ENCODE results near the gene CATSPERB.
"Not testable (repeated sequence)": the region's sequence is repeated elsewhere in the genome, so short reads cannot be mapped to it uniquely, and the experiment has no call there.

Gene CATSPERB

DNA sequence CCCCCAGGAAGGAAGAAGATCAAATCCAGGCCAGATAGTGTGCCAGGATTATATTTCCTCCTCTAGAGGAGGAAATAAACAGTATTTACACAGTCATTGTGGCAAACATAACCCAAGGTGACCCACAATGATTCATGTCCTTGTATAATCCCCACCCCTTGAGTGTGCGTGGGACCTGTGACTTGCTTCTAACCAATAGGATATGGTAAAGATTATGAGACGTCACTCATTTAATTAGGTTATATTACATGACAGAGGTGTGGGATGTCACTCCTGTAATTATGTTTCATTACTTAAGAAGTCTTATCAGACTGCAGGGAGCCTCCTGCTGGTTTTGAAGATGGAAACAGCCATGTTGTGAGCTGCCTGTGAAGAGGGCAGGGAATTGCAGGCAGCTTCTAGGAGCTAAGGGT lies 12.2 kb upstream of the CATSPERB start:
- no peak overlapping the region for H3K4me2 ChIP-seq (ENCODE audit: low read length)
- no peaks in the 10 kb centered on the region for H3K36me3 ChIP-seq (replicated peaks; ENCODE audit: low read depth, low read length)
- no peaks in the 10 kb centered on the region for H3K79me2 ChIP-seq (ENCODE audit: low read length)
- TF ChIP-seq, protein P1, sequence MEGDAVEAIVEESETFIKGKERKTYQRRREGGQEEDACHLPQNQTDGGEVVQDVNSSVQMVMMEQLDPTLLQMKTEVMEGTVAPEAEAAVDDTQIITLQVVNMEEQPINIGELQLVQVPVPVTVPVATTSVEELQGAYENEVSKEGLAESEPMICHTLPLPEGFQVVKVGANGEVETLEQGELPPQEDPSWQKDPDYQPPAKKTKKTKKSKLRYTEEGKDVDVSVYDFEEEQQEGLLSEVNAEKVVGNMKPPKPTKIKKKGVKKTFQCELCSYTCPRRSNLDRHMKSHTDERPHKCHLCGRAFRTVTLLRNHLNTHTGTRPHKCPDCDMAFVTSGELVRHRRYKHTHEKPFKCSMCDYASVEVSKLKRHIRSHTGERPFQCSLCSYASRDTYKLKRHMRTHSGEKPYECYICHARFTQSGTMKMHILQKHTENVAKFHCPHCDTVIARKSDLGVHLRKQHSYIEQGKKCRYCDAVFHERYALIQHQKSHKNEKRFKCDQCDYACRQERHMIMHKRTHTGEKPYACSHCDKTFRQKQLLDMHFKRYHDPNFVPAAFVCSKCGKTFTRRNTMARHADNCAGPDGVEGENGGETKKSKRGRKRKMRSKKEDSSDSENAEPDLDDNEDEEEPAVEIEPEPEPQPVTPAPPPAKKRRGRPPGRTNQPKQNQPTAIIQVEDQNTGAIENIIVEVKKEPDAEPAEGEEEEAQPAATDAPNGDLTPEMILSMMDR (IDR thresholded peaks at IDR 0.05; ENCODE audit: low read depth, low read length) = no peak
- TF ChIP-seq EZH2phosphoT487 (IDR thresholded peaks at IDR 0.05; ENCODE audit: low read depth) = no peak
- no peaks in the 10 kb centered on the region for H3K4me1 ChIP-seq (ENCODE audit: low read length)
- no peak overlapping the region for H2AFZ ChIP-seq (ENCODE audit: low read depth, low read length)
- no peak overlapping the region for H3K27ac ChIP-seq (ENCODE audit: low read length)
- no peaks in the 10 kb centered on the region for H4K20me1 ChIP-seq (ENCODE audit: insufficient read depth, low read length)
- no peaks in the 10 kb centered on the region for H3K27me3 ChIP-seq (ENCODE audit: low read depth, low read length)
- no peak overlapping the region for H3K4me3 ChIP-seq (ENCODE audit: low read length)
- H3K9ac ChIP-seq (ENCODE audit: low read length) = no peak overlapping the region
- H3K9me3 ChIP-seq (ENCODE audit: insufficient read depth, low read length) = no peaks in the 10 kb centered on the region

DNA sequence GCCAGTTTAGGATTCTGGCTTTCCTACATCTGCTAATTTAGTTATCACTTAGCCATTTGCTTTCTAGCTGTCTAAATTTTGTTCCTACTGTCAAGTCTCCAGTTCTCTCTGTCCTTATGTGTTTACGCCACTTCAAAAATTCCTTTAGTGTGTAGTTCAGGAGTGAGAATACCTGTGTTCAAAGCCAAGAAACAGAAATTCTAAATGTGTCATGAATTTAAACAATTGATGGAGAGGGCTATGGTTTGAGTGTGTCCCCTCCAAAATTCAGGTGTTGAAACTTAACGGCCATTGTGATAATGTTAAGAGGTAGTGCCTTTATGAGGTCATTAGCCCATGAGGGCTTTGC lies 11.4 kb upstream of the CATSPERB start:
- Histone ChIP-seq H3K36me3 (replicated peaks; ENCODE audit: low read depth, low read length) (no peaks in the 10 kb centered on the region), H3K27ac (ENCODE audit: low read length) (no peak overlapping the region), H3K4me3 (ENCODE audit: low read length) (no peak overlapping the region), H3K4me2 (ENCODE audit: low read length) (no peak overlapping the region), H3K79me2 (ENCODE audit: low read length) (no peaks in the 10 kb centered on the region), H3K9ac (ENCODE audit: low read length) (no peak overlapping the region), H3K27me3 (ENCODE audit: low read depth, low read length) (no peaks in the 10 kb centered on the region), H3K9me3 (ENCODE audit: insufficient read depth, low read length) (no peaks in the 10 kb centered on the region), H4K20me1 (ENCODE audit: insufficient read depth, low read length) (no peaks in the 10 kb centered on the region), H2AFZ (ENCODE audit: low read depth, low read length) (no peak overlapping the region), H3K4me1 (ENCODE audit: low read length) (no peaks in the 10 kb centered on the region)
- no peak for TF ChIP-seq EZH2phosphoT487 (IDR thresholded peaks at IDR 0.05; ENCODE audit: low read depth)
- TF ChIP-seq, protein P1 (IDR thresholded peaks at IDR 0.05; ENCODE audit: low read depth, low read length) = no peak

DNA sequence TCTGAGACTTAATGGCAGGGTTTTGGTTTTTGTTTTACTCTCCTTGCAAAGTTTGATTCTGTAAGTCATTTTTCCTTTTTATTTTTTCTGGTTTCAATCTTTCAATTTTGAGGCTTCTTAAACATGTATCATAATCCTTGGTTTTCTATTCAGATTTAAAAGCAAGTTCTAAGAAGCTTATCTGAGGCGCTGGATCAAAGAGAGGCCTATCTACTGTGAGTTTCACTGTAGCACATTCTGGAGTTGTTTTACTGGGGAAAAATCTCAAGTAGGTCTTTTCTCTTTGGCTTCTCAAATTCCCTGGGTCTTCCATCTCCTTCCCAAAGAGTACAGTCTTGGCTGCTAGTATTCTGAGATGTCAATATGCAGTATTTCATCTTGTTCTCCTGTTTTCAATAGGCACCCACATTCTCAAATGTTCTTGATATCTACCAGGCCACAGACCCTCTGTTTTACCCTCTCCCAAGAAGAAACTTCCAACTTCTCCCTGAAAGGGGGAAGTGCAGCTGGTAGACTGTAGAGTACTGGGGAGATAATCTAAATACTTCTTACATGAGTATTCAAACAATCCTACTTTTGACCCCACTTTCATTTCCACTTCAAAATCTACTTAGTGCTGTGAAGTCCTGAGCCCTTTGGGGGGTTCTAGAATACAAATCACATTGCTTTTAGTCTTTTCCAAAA lies 10.9 kb upstream of the CATSPERB start:
- TF ChIP-seq, protein P1 (IDR thresholded peaks at IDR 0.05; ENCODE audit: low read depth, low read length) = no peak
- no peaks in the 10 kb centered on the region for H4K20me1 ChIP-seq (ENCODE audit: insufficient read depth, low read length)

DNA sequence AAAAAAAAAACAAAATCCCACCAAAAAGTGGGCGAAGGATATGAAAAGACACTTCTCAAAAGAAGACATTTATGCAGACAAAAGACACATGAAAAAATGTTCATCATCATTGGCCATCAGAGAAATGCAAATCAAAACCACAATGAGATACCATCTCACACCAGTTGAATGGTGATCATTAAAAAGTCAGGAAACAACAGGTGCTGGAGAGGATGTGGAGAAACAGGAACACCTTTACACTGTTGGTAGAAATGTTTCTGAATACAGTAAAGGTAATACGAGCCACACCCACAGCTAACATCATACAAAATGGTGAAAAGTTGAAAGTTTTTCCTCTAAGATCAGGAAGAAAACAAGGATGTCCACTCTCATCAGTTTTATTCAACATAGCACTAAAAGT lies 8.0 kb upstream of the CATSPERB start:
- H3K9ac ChIP-seq (ENCODE audit: low read length); H3K4me3 ChIP-seq (ENCODE audit: low read length); H3K9me3 ChIP-seq (ENCODE audit: insufficient read depth, low read length); H3K4me2 ChIP-seq (ENCODE audit: low read length); H3K27ac ChIP-seq (ENCODE audit: low read length); H3K79me2 ChIP-seq (ENCODE audit: low read length); H2AFZ ChIP-seq (ENCODE audit: low read depth, low read length); H3K4me1 ChIP-seq (ENCODE audit: low read length); H4K20me1 ChIP-seq (ENCODE audit: insufficient read depth, low read length); H3K27me3 ChIP-seq (ENCODE audit: low read depth, low read length); H3K36me3 ChIP-seq (replicated peaks; ENCODE audit: low read depth, low read length): not testable (repeated sequence)

More for the DNA sequence above, 10.9 kb upstream of the CATSPERB start:
- no peaks in the 10 kb centered on the region for H3K36me3 ChIP-seq (replicated peaks; ENCODE audit: low read depth, low read length)
- H2AFZ ChIP-seq (ENCODE audit: low read depth, low read length) = no peak overlapping the region
- H3K27me3 ChIP-seq (ENCODE audit: low read depth, low read length) = no peaks in the 10 kb centered on the region
- no peak overlapping the region for H3K9ac ChIP-seq (ENCODE audit: low read length)
- no peaks in the 10 kb centered on the region for H3K79me2 ChIP-seq (ENCODE audit: low read length)
- no peak overlapping the region for H3K4me3 ChIP-seq (ENCODE audit: low read length)
- no peak overlapping the region for H3K27ac ChIP-seq (ENCODE audit: low read length)
- no peaks in the 10 kb centered on the region for H3K9me3 ChIP-seq (ENCODE audit: insufficient read depth, low read length)
- no peak overlapping the region for H3K4me2 ChIP-seq (ENCODE audit: low read length)
- no peaks in the 10 kb centered on the region for H3K4me1 ChIP-seq (ENCODE audit: low read length)

Measured in OCI-LY3 (cell line).